HEK293 (cell line): ENCODE measurements around the gene BLACAT1.
A peak's percentile ranks its signal among the peaks of the same experiment; 100 is the strongest.

Source experiments
- GLI2 ChIP-seq: fragments of 450-650 bp; formaldehyde crosslinking; IDR thresholded peaks from 2 replicates; pipeline ENCODE4; 2017; ENCODE audit warnings: missing biosample characterization, missing genetic modification characterization, low read depth, borderline replicate concordance
- GLIS2 ChIP-seq: fragments of 450-650 bp; formaldehyde crosslinking; IDR thresholded peaks from 2 replicates; pipeline ENCODE4 v1.5.1; 2016; ENCODE audit warnings: missing biosample characterization, missing genetic modification characterization
- HOXA7 ChIP-seq: sonication (generic); formaldehyde crosslinking; IDR thresholded peaks from 2 replicates; pipeline ENCODE4 v1.8.1; 2022; ENCODE audit warnings: missing genetic modification reagents, borderline replicate concordance
- MEIS1 ChIP-seq: sonication (generic); formaldehyde crosslinking; IDR thresholded peaks from 2 replicates; pipeline ENCODE4 v1.8.1; 2022; ENCODE audit warnings: missing genetic modification reagents, mild to moderate bottlenecking, borderline replicate concordance
- REPIN1 ChIP-seq: fragments of 450-650 bp; formaldehyde crosslinking; IDR thresholded peaks from 2 replicates; pipeline ENCODE4 v1.5.1; 2017; ENCODE audit warnings: missing biosample characterization, missing genetic modification characterization, low read depth
- SETDB1 ChIP-seq: IDR thresholded peaks from one replicate; pipeline ENCODE4 v1.6.1; 2017; ENCODE audit warnings: mild to moderate bottlenecking, low read length, moderate library complexity, mixed read lengths; ENCODE audit not compliant: insufficient read length
- SP3 ChIP-seq: fragments of 450-650 bp; formaldehyde crosslinking; IDR thresholded peaks from 2 replicates; pipeline ENCODE4 v1.5.1; 2016; ENCODE audit warnings: missing biosample characterization, missing genetic modification characterization
- WT1 ChIP-seq: fragments of 450-650 bp; formaldehyde crosslinking; IDR thresholded peaks from 2 replicates; pipeline ENCODE4 v1.5.1; 2016; ENCODE audit warnings: missing biosample characterization, missing genetic modification characterization
- ZBTB1 ChIP-seq: fragments of 450-650 bp; formaldehyde crosslinking; IDR thresholded peaks from 2 replicates; pipeline ENCODE4 v1.5.1; 2016; ENCODE audit warnings: missing biosample characterization, missing genetic modification characterization
- ZBTB17 ChIP-seq: fragments of 450-650 bp; formaldehyde crosslinking; IDR thresholded peaks from 2 replicates; pipeline ENCODE4 v1.5.1; 2016; ENCODE audit warnings: missing biosample characterization, missing genetic modification characterization
- ZFHX2 ChIP-seq: fragments of 450-650 bp; formaldehyde crosslinking; conservative IDR thresholded peaks from 2 replicates; pipeline ENCODE4 v1.5.1; 2016; ENCODE audit warnings: missing biosample characterization, missing genetic modification characterization
- ZFP37 ChIP-seq: fragments of 450-650 bp; formaldehyde crosslinking; IDR thresholded peaks from 2 replicates; pipeline ENCODE4 v1.5.1; 2016; ENCODE audit warnings: missing biosample characterization, missing genetic modification characterization
- ZFP69B ChIP-seq: fragments of 450-650 bp; formaldehyde crosslinking; IDR thresholded peaks from 2 replicates; pipeline ENCODE4 v1.5.1; 2016; ENCODE audit warnings: missing biosample characterization, missing genetic modification characterization
- ZNF146 ChIP-seq: fragments of 450-650 bp; formaldehyde crosslinking; IDR thresholded peaks from 2 replicates; pipeline ENCODE4 v1.5.1; 2016; ENCODE audit warnings: missing biosample characterization, missing genetic modification characterization
- ZNF16 ChIP-seq: fragments of 450-650 bp; formaldehyde crosslinking; IDR thresholded peaks from 2 replicates; pipeline ENCODE4 v1.5.1; 2016; ENCODE audit warnings: low read depth, missing biosample characterization, missing genetic modification characterization
- ZNF248 ChIP-seq: fragments of 450-650 bp; formaldehyde crosslinking; IDR thresholded peaks from 2 replicates; pipeline ENCODE4 v1.5.1; 2017; ENCODE audit warnings: missing biosample characterization, missing genetic modification characterization
- ZNF302 ChIP-seq: fragments of 450-650 bp; formaldehyde crosslinking; IDR thresholded peaks from 2 replicates; pipeline ENCODE4 v1.5.1; 2016; ENCODE audit warnings: missing biosample characterization, missing genetic modification characterization, low read depth
- ZNF341 ChIP-seq: fragments of 450-650 bp; formaldehyde crosslinking; IDR thresholded peaks from 2 replicates; pipeline ENCODE4; 2016; ENCODE audit warnings: low read depth, missing biosample characterization, missing genetic modification characterization
- ZNF423 ChIP-seq: fragments of 450-650 bp; formaldehyde crosslinking; IDR thresholded peaks from 2 replicates; pipeline ENCODE4 v1.5.1; 2016; ENCODE audit warnings: missing biosample characterization, missing genetic modification characterization
- ZNF473 ChIP-seq: fragments of 450-650 bp; formaldehyde crosslinking; IDR thresholded peaks from 2 replicates; pipeline ENCODE4 v1.5.1; 2017; ENCODE audit warnings: missing biosample characterization, missing genetic modification characterization
- ZNF510 ChIP-seq: fragments of 450-650 bp; formaldehyde crosslinking; IDR thresholded peaks from 2 replicates; pipeline ENCODE4 v1.5.1; 2018; ENCODE audit warnings: mild to moderate bottlenecking, missing genetic modification characterization, missing biosample characterization; ENCODE audit not compliant: insufficient replicate concordance
- ZNF521 ChIP-seq: fragments of 450-650 bp; formaldehyde crosslinking; IDR thresholded peaks from 2 replicates; pipeline ENCODE4 v1.5.1; 2017; ENCODE audit warnings: missing biosample characterization, mild to moderate bottlenecking, missing genetic modification characterization
- ZNF654 ChIP-seq: fragments of 450-650 bp; formaldehyde crosslinking; IDR thresholded peaks from 2 replicates; pipeline ENCODE4 v1.5.1; 2016; ENCODE audit warnings: low read depth, missing biosample characterization, missing genetic modification characterization
- ZNF660 ChIP-seq: fragments of 450-650 bp; IDR thresholded peaks from 2 replicates; pipeline ENCODE4 v1.5.1; 2018; ENCODE audit warnings: missing biosample characterization, mild to moderate bottlenecking, missing genetic modification characterization
- ZSCAN23 ChIP-seq: fragments of 450-650 bp; formaldehyde crosslinking; IDR thresholded peaks from 2 replicates; pipeline ENCODE4 v1.5.1; 2016; ENCODE audit warnings: missing biosample characterization, missing genetic modification characterization
- TF ChIP-seq, protein P1 (sequence below): fragments of 450-650 bp; formaldehyde crosslinking; IDR thresholded peaks from 2 replicates; pipeline ENCODE4 v1.5.1; 2016; ENCODE audit warnings: missing biosample characterization, missing genetic modification characterization
- TF ChIP-seq, protein P2 (sequence below): fragments of 450-650 bp; formaldehyde crosslinking; IDR thresholded peaks from 2 replicates; pipeline ENCODE4 v1.5.1; 2016; ENCODE audit warnings: missing biosample characterization, missing genetic modification characterization
- TF ChIP-seq, protein P3 (sequence below): fragments of 450-650 bp; formaldehyde crosslinking; IDR thresholded peaks from 2 replicates; pipeline ENCODE4 v1.5.1; 2017; ENCODE audit warnings: missing biosample characterization, missing genetic modification characterization
- TF ChIP-seq, protein P4 (sequence below): fragments of 450-650 bp; IDR thresholded peaks from 2 replicates; pipeline ENCODE4 v1.5.1; 2018; ENCODE audit warnings: missing biosample characterization, mild to moderate bottlenecking, missing genetic modification characterization
- TF ChIP-seq, protein P5 (sequence below): fragments of 450-650 bp; formaldehyde crosslinking; IDR thresholded peaks from 2 replicates; pipeline ENCODE4 v1.5.0; 2017; ENCODE audit warnings: missing biosample characterization, missing genetic modification characterization, borderline replicate concordance
- TF ChIP-seq, protein P6 (sequence below): fragments of 450-650 bp; formaldehyde crosslinking; IDR thresholded peaks from 2 replicates; pipeline ENCODE4 v1.5.1; 2017; ENCODE audit warnings: missing biosample characterization, missing genetic modification characterization

The BLACAT1 gene

DNA sequence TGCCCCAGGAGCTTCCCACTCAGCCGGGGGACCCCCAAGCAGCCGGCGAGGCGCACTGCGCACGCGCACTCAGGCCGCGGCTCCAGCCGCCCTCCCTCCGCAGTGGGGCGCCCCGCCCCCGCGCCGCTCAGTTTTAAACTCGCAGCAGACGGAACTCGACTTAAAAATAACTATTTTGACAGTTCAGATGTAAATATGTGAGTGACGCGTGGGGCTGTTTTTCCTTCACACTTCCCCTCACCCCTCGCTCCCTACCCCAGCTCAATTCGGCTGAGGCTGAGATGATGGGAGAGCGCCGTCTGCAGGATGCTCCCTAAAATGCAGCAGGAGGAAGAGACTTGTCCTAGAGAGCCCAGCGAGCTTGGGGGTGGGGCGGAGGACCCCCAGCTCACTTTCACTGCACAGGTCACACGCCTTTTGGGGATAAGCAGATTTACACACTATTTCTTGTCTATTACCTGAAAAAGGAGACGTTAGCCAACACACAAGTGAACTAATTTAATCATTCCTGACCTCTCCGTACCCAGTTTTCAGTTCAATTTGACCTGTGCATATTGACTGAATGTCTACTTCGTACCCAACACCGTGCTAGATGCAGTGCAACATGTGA lies 25.0 kb downstream of the BLACAT1 start (continued):
- TF ChIP-seq SETDB1 (no peak), SP3 (peak; percentile 53; the same call in 1 of the 2 replicates), ZNF654 (tag by site-specific recombination) (peak; percentile 69), MEIS1 (CRISPR knock-in tag) (no peak), ZNF302 (tag by site-specific recombination) (no peak), ZNF16 (tag by site-specific recombination) (no peak), ZNF521 (tag by site-specific recombination) (no peak), WT1 (tag by site-specific recombination) (no peak), ZBTB1 (tag by site-specific recombination) (no peak), ZNF423 (no peak), ZFHX2 (tag by site-specific recombination) (peak; percentile 82), HOXA7 (CRISPR knock-in tag) (no peak), GLIS2 (tag by site-specific recombination) (peak; percentile 73), GLI2 (no peak), REPIN1 (no peak), ZNF146 (no peak), ZNF248 (no peak), ZNF473 (tag by site-specific recombination) (no peak), ZNF510 (tag by site-specific recombination) (no peak), ZFP37 (tag by site-specific recombination) (no peak), ZFP69B (tag by site-specific recombination) (no peak), ZBTB17 (tag by site-specific recombination) (peak; percentile 35; the same call in 1 of the 2 replicates), ZSCAN23 (no peak), ZNF341 (peak; percentile 74), ZNF660 (tag by site-specific recombination) (no peak)
- TF ChIP-seq, protein P1, sequence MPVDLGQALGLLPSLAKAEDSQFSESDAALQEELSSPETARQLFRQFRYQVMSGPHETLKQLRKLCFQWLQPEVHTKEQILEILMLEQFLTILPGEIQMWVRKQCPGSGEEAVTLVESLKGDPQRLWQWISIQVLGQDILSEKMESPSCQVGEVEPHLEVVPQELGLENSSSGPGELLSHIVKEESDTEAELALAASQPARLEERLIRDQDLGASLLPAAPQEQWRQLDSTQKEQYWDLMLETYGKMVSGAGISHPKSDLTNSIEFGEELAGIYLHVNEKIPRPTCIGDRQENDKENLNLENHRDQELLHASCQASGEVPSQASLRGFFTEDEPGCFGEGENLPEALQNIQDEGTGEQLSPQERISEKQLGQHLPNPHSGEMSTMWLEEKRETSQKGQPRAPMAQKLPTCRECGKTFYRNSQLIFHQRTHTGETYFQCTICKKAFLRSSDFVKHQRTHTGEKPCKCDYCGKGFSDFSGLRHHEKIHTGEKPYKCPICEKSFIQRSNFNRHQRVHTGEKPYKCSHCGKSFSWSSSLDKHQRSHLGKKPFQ (tag by site-specific recombination): no peak
- TF ChIP-seq, protein P2, sequence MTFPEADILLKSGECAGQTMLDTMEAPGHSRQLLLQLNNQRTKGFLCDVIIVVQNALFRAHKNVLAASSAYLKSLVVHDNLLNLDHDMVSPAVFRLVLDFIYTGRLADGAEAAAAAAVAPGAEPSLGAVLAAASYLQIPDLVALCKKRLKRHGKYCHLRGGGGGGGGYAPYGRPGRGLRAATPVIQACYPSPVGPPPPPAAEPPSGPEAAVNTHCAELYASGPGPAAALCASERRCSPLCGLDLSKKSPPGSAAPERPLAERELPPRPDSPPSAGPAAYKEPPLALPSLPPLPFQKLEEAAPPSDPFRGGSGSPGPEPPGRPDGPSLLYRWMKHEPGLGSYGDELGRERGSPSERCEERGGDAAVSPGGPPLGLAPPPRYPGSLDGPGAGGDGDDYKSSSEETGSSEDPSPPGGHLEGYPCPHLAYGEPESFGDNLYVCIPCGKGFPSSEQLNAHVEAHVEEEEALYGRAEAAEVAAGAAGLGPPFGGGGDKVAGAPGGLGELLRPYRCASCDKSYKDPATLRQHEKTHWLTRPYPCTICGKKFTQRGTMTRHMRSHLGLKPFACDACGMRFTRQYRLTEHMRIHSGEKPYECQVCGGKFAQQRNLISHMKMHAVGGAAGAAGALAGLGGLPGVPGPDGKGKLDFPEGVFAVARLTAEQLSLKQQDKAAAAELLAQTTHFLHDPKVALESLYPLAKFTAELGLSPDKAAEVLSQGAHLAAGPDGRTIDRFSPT (tag by site-specific recombination): no peak
- TF ChIP-seq, protein P3, sequence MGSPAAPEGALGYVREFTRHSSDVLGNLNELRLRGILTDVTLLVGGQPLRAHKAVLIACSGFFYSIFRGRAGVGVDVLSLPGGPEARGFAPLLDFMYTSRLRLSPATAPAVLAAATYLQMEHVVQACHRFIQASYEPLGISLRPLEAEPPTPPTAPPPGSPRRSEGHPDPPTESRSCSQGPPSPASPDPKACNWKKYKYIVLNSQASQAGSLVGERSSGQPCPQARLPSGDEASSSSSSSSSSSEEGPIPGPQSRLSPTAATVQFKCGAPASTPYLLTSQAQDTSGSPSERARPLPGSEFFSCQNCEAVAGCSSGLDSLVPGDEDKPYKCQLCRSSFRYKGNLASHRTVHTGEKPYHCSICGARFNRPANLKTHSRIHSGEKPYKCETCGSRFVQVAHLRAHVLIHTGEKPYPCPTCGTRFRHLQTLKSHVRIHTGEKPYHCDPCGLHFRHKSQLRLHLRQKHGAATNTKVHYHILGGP (tag by site-specific recombination): no peak
- TF ChIP-seq, protein P4, sequence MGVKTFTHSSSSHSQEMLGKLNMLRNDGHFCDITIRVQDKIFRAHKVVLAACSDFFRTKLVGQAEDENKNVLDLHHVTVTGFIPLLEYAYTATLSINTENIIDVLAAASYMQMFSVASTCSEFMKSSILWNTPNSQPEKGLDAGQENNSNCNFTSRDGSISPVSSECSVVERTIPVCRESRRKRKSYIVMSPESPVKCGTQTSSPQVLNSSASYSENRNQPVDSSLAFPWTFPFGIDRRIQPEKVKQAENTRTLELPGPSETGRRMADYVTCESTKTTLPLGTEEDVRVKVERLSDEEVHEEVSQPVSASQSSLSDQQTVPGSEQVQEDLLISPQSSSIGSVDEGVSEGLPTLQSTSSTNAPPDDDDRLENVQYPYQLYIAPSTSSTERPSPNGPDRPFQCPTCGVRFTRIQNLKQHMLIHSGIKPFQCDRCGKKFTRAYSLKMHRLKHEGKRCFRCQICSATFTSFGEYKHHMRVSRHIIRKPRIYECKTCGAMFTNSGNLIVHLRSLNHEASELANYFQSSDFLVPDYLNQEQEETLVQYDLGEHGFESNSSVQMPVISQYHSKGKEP (tag by site-specific recombination): no peak
- TF ChIP-seq, protein P5, sequence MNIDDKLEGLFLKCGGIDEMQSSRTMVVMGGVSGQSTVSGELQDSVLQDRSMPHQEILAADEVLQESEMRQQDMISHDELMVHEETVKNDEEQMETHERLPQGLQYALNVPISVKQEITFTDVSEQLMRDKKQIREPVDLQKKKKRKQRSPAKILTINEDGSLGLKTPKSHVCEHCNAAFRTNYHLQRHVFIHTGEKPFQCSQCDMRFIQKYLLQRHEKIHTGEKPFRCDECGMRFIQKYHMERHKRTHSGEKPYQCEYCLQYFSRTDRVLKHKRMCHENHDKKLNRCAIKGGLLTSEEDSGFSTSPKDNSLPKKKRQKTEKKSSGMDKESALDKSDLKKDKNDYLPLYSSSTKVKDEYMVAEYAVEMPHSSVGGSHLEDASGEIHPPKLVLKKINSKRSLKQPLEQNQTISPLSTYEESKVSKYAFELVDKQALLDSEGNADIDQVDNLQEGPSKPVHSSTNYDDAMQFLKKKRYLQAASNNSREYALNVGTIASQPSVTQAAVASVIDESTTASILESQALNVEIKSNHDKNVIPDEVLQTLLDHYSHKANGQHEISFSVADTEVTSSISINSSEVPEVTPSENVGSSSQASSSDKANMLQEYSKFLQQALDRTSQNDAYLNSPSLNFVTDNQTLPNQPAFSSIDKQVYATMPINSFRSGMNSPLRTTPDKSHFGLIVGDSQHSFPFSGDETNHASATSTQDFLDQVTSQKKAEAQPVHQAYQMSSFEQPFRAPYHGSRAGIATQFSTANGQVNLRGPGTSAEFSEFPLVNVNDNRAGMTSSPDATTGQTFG (tag by site-specific recombination): no peak
- TF ChIP-seq, protein P6, sequence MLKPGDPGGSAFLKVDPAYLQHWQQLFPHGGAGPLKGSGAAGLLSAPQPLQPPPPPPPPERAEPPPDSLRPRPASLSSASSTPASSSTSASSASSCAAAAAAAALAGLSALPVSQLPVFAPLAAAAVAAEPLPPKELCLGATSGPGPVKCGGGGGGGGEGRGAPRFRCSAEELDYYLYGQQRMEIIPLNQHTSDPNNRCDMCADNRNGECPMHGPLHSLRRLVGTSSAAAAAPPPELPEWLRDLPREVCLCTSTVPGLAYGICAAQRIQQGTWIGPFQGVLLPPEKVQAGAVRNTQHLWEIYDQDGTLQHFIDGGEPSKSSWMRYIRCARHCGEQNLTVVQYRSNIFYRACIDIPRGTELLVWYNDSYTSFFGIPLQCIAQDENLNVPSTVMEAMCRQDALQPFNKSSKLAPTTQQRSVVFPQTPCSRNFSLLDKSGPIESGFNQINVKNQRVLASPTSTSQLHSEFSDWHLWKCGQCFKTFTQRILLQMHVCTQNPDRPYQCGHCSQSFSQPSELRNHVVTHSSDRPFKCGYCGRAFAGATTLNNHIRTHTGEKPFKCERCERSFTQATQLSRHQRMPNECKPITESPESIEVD (tag by site-specific recombination): no peak
